GM21360 (cell line): ENCODE measurements around the gene LMX1B.

ENCODE experiments used
- ATAC-seq: cut with Tn5 transposase; IDR thresholded peaks from one replicate; pipeline ENCODE4 v1.9.1; 2021; ENCODE audit warnings: mild to moderate bottlenecking, moderate library complexity; ENCODE audit not compliant: unreplicated experiment

LMX1B gene

DNA sequence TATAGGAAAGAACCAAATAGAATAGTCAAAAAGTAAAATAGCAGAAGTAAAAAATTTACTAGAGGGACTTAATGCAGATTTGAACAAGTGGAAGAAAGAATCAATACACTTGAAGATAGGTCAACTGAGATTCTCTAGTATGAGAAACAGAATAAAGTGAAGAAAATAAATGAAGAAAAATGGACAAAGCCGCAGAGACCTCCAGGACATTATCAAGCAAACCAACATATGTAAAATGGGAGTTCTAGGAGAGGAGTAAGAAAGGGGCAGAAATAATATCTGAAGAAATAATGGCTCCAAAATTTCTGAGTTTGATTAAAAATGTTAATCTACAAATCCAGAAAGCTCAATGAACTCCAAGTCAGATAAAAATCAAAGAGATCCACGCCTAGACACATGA lies 121.1 kb downstream of the LMX1B start:
- ATAC-seq: no peak

GRCh38 chr9:126735482-126735881 lies 121.8 kb downstream of the LMX1B start:
- no peak for ATAC-seq

DNA sequence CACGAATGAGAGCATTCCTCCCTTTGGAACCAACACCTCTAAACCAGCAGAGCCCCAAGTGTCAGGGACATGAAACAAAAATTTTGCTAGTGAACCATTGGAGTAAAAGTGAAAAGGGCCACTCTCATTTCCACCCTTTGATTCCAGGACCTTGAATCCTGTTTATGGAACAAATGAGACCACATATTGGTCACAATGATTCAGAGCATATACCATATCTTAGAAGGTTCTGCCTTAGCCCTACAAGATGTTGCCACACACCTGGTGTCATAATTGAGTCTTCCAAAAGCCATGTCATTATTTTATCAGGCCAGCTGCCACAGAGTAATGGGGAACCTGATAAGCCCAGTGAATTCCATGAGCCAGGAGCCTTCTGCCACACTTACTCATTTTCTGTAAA lies 124.8 kb downstream of the LMX1B start:
- ATAC-seq: no peak

GRCh38 chr9:126743041-126743440 lies 129.3 kb downstream of the LMX1B start:
- ATAC-seq: no peak

DNA sequence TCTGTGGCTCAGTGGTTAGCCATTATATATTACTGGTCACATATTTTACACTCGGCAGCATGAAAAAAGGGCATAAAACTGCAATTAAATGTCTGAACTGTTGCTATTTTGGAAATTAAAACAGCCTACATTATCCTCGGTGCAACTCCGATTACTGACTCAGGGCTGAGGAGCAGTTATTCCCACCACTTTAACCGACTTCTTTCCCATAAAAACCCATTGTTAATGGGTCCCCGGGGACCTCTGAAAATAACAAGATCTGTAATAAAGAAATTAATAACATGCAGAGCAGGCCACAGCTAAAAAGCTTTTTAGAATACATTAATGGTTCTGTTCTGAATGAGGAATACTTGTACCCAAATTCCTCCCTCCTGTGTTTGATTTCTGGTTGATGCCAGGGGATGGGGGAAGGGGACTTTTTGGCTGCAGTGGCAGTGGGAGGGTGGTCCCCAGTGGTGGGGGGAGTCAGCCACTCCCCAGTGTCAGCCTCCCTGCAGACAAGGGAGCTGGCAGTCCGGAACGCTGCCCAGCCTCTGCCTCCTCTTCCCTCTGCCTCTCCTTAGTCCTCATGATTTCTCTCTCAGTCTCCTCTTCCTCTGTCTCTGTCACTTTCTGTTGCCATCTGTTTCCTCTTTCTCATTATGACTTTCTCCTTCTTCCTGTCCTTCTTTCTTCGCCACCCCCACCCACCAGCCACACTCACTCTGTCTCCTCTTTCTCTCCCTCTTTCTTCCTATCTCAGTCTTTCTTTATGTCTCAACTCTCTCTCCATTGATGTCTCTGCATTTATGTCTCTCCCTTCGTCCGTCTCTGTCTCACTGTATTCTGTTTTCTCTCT lies 132.1 kb downstream of the LMX1B start:
- no peak for ATAC-seq
